ENCODE results near the gene URB2.

The URB2 gene

DNA sequence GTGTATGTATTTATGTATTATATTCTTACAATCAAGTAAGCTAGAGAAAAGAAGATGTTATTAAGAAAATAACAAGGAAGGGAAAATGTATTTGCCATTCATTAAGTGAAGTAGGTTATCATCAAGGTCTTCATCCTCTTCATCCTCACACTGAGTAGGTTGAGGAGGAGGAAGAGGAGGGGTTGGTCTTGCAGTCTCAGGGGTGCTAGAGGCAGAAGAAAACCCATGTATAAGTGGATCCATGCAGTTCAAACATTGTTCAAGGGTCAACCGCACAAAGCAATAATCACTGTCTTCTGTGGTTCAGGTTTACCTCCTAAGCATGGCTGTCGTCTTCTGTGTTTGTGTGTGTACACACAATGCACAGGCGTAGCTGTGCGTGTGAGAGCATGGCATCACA, 16.9 kb downstream of the URB2 start:
- TF ChIP-seq, protein P1, sequence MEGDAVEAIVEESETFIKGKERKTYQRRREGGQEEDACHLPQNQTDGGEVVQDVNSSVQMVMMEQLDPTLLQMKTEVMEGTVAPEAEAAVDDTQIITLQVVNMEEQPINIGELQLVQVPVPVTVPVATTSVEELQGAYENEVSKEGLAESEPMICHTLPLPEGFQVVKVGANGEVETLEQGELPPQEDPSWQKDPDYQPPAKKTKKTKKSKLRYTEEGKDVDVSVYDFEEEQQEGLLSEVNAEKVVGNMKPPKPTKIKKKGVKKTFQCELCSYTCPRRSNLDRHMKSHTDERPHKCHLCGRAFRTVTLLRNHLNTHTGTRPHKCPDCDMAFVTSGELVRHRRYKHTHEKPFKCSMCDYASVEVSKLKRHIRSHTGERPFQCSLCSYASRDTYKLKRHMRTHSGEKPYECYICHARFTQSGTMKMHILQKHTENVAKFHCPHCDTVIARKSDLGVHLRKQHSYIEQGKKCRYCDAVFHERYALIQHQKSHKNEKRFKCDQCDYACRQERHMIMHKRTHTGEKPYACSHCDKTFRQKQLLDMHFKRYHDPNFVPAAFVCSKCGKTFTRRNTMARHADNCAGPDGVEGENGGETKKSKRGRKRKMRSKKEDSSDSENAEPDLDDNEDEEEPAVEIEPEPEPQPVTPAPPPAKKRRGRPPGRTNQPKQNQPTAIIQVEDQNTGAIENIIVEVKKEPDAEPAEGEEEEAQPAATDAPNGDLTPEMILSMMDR (IDR thresholded peaks at IDR 0.05; ENCODE audit: low read depth, low read length), result no peak
- no peak for DNase-seq (ENCODE audit: low read depth in 2 of 2)
- H3K4me3 ChIP-seq (replicated peaks in 1 of 2; ENCODE audit: low read depth in 2 of 2, low read length in 2 of 2), result no peak overlapping the region

- DNase-seq (ENCODE audit: low read depth in 2 of 2), result peak in 1 of 2 donors; percentile 21
- H3K4me3 ChIP-seq (replicated peaks in 1 of 2; ENCODE audit: low read depth in 2 of 2, low read length in 2 of 2), result no peak overlapping the region
- TF ChIP-seq, protein P1 (IDR thresholded peaks at IDR 0.05; ENCODE audit: low read depth, low read length), result no peak
Measured at GRCh38 chr1:229643996-229644745, 18.1 kb downstream of the URB2 start.

GRCh38 chr1:229645324-229645993, 19.4 kb downstream of the URB2 start:
- TF ChIP-seq, protein P1 (IDR thresholded peaks at IDR 0.05; ENCODE audit: low read depth, low read length), result no peak
- no peak for DNase-seq (ENCODE audit: low read depth in 2 of 2)
- H3K4me3 ChIP-seq (replicated peaks in 1 of 2; ENCODE audit: low read depth in 2 of 2, low read length in 2 of 2), result no peak overlapping the region

GRCh38 chr1:229648406-229648805, 22.4 kb downstream of the URB2 start:
- DNase-seq (ENCODE audit: low read depth in 2 of 2), result no peak
- H3K4me3 ChIP-seq (replicated peaks in 1 of 2; ENCODE audit: low read depth in 2 of 2, low read length in 2 of 2), result no peak overlapping the region
- TF ChIP-seq, protein P1 (IDR thresholded peaks at IDR 0.05; ENCODE audit: low read depth, low read length), result no peak

DNA sequence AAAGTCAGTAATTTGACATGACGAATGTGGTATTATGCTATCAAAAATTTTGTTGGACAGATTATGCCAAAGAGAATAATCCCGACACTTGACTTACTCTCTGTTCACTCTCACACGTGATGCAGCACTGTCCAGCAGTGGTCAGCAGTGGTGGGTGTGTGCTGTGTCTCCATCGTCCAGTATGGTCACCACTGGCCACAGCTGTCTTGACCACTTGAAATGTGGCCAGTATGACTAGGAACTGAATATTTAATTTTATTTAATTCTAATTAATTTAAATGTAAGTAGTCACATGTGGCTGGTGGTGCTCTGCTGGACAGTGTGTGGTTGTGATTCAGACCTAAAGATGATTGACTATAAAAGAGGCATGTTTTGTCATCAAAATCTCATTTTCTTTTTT, 24.0 kb downstream of the URB2 start:
- H3K4me3 ChIP-seq (replicated peaks in 1 of 2; ENCODE audit: low read depth in 2 of 2, low read length in 2 of 2), result no peak overlapping the region
- TF ChIP-seq, protein P1 (IDR thresholded peaks at IDR 0.05; ENCODE audit: low read depth, low read length), result no peak
- DNase-seq (ENCODE audit: low read depth in 2 of 2), result no peak

- H3K4me3 ChIP-seq (replicated peaks in 1 of 2; ENCODE audit: low read depth in 2 of 2, low read length in 2 of 2), result no peak overlapping the region
- DNase-seq (ENCODE audit: low read depth in 2 of 2), result no peak
- TF ChIP-seq, protein P1 (IDR thresholded peaks at IDR 0.05; ENCODE audit: low read depth, low read length), result no peak
Measured at GRCh38 chr1:229651546-229651945, 25.5 kb downstream of the URB2 start.
